Measurements from ENCODE around the gene PLAAT1.

- TF ChIP-seq CTCF (IDR thresholded peaks at IDR 0.05; ENCODE audit: insufficient read depth, low read length, poor library complexity, severe bottlenecking) (no peak), EZH2phosphoT487 (conservative IDR thresholded peaks at IDR 0.05; ENCODE audit: low read length) (no peak)
Observed at GRCh38 chr3:193237030-193237429, 4.0 kb upstream of the PLAAT1 start.
